Dedifferentiated amniotic fluid mesenchymal stem cell (primary cell): ENCODE measurements around the gene FLNC.

Experiments used
- DNase-seq: peaks from one replicate; pipeline ENCODE4 v3.0.0-alpha.2; 2016; ENCODE audit errors: extremely low spot score

The FLNC gene

GRCh38 chr7:128891110-128891941 is 61.1 kb downstream of the FLNC start:
- DNase-seq = no peak

DNA sequence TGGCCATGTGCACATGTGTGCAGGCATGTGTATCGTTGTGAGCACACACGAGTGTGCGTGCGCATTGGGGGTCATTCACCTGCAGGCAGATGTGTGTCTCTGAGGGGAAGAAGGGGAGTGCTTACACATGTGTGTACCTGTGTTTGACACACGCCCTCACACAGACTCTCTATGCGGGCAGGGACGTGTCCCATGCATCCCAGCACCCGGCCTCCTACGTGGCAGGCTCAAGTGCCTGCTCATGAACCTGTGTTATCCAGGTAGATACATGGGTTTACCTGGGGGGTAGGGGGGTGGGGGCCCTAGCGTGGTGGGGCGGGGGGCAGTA is 61.7 kb downstream of the FLNC start:
- DNase-seq = no peak

GRCh38 chr7:128892521-128893250 is 62.5 kb downstream of the FLNC start:
- no peak for DNase-seq

DNA sequence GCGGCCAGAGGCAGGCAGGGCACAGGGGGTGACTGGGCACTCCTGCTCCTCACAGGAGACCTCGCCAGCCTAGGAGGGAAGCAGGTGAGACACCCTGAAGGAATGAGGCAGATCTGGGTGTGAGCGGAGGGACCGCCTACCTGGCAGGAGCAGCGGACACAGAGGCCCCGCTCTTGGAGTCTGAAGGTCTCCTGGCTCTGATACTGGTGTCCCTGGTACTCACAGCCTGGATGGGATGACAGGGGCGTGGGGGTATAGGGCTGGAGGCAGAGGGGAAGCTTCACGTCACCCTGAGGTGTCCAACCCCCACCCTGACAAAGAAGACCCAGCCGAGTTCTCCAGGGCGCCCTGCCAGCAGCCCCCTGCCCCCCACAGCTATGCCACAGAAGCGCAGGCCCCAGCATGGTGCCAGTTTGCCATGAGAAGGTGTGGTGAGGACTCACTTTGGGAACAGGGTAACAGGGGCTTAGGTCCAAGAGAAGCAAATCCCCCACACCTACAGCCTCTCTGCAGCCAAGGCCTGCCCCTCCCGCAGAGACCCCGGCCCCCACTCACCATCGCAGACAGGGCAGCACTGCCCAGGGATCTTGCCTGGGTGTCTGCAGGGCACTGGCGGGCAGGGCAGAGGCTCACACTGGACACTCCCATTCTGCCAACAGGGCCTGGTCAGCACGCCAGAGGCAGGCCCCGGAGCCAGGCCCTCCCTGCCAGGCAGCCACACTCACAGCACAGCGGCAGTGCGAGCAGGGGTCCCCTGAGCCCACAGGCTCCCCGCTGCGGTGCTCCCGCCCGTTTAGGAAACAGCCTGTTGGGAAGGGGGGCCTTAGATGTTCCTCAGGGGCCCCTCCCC is 63.3 kb downstream of the FLNC start:
- no peak for DNase-seq

DNA sequence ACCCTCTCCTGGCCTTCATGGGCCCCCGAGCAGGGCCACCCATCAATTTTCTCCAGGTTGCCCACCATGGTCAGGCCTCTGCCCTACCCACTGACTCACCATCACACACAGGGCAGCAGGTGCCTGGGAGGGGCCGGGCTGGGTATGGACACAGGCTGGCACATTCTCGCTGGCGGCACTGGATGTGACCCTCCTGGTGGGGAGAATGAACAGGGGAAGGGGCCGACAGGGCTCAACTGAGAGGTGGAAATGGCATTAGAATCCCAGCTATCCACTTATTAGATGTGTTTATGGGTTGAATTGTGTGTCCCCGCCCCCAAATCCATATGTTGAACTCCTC is 63.9 kb downstream of the FLNC start:
- no peak for DNase-seq

GRCh38 chr7:128895320-128895719 is 65.1 kb downstream of the FLNC start:
- DNase-seq = no peak

GRCh38 chr7:128899392-128899791 is 69.2 kb downstream of the FLNC start:
- DNase-seq = no peak

DNA sequence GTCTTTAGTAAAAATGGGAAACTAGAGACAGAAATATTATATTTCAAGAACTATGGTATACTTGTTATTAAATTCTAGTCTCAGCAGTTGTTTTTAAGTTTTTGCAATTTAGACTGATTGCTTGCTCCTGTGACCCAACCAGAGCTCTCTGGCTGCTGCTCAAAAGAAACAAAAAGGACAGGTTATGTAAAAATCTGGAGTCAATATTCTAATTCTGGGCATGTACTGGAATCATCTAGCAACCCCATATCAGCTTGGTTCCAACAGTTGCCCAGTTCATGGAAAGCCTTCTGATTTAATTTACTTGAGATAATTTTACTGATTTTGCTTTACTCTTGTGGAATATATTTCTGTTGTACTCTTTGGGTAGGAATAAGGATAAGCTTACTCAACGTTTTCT is 70.0 kb downstream of the FLNC start:
- no peak for DNase-seq

GRCh38 chr7:128902761-128903585 is 72.8 kb downstream of the FLNC start:
- DNase-seq = no peak

DNA sequence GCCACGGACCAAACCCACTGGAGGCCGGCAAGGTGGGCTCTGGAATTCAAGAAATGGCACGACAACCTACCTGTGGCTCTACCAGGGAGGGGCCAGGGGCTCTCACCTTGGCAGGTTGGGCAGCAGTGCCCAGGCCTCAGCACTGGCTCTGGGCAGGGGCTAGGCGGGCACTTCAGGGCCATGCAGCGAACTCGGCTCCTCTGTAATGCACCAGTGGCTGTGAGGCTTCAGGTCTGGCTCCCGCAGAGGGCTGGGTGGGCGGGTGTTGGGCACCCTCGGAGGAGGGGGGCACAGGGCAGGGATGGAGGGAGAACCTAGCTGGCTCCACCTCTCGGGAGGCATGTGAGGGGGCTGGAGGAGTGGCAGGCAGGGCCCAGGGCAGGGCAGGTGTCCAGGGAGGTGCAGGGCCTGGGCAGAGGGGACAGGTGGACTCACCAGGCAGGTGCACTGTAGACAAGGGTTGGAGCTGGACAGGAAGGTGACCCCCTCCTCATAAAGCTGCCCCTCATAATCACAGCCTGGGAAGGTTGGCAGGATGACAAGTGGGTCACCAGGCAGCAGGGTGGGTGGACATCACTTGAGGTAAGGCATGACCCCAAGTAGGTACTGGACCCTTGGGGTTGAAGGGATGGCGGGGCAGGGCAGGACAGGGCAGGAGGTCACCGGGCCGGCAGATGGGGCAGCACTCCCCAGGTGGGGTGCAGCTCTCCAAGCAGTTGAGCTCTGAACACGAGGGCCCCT is 73.6 kb downstream of the FLNC start:
- no peak for DNase-seq

GRCh38 chr7:128904381-128905197 is 74.4 kb downstream of the FLNC start:
- peak; percentile 43 for DNase-seq

GRCh38 chr7:128906001-128906765 is 76.0 kb downstream of the FLNC start:
- DNase-seq = no peak

GRCh38 chr7:128906766-128907559 is 76.8 kb downstream of the FLNC start:
- no peak for DNase-seq
